IPS-18a (cell line): ENCODE data around the gene SSBP2.
"Not testable (repeated sequence)": the region's sequence is repeated elsewhere in the genome, so short reads cannot be mapped to it uniquely, and the experiment has no call there.

ENCODE experiments used
- H3K27ac ChIP-seq: one replicate; pipeline ENCODE4 v1.5.1; 2013; ENCODE audit warnings: low read length
- H3K27me3 ChIP-seq: one replicate; pipeline ENCODE4 v1.6.1; 2013; ENCODE audit warnings: mild to moderate bottlenecking, low read length; ENCODE audit not compliant: control insufficient read depth, insufficient read depth
- H3K36me3 ChIP-seq: one replicate; pipeline ENCODE4 v1.6.1; 2013; ENCODE audit warnings: low read depth, low read length; ENCODE audit not compliant: control insufficient read depth
- H3K4me1 ChIP-seq: one replicate; pipeline ENCODE4 v1.6.1; 2013; ENCODE audit warnings: low read depth, low read length; ENCODE audit not compliant: control insufficient read depth
- H3K4me3 ChIP-seq: one replicate; pipeline ENCODE4 v1.5.1; 2013; ENCODE audit warnings: low read length
- H3K9ac ChIP-seq: one replicate; pipeline ENCODE4 v1.6.1; 2013; ENCODE audit warnings: mild to moderate bottlenecking, low read length, moderate library complexity
- H3K9me3 ChIP-seq: one replicate; pipeline ENCODE4 v1.6.1; 2013; ENCODE audit warnings: low read depth, low read length; ENCODE audit not compliant: control insufficient read depth

SSBP2 gene

DNA sequence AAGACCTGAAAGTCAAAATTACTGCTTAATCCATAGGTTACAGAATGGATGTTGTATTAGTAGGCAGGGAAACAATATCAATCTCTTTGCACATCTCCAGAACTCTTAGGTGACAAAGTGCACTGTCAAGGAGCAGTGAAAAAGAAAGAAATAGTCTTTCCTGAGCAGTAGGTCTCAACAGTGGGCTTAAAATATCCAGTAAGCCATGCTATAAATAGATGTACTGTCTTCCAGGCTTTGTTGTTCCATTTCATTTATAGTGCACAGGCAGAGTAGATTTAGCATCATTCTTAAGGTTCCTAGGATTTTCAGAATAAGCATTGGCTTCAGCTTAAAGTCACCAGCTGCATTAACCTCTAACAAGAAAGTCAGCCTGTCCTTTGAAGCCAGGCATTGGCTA, 50.7 kb downstream of the SSBP2 start:
- Histone ChIP-seq H3K9ac (no peak overlapping the region), H3K27me3 (no peaks in the 10 kb centered on the region), H3K9me3 (no peaks in the 10 kb centered on the region), H3K4me3 (no peak overlapping the region), H3K36me3 (no peaks in the 10 kb centered on the region), H3K27ac (no peak overlapping the region), H3K4me1 (peaks cover 5% of the 10 kb centered on the region)

DNA sequence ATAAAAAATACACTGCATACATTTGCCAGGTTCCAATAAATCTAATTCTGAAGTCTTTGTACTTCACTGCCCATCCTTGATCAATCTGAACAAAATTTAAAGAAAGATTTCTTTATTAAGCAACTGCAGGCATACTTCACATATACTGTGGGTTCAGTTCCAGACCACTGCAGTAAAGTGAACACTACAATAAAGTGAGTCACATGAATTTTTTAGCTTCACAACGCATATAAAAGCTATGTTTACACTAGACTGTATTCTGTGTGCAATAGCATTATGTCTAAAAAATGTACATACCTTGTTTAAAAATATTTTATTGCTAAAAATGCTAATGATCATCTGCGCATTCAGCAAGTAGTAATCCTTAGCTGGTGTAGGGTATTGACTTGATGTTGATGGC, 52.1 kb downstream of the SSBP2 start:
- H3K9me3 ChIP-seq: no peaks in the 10 kb centered on the region
- H3K27ac ChIP-seq: no peak overlapping the region
- H3K36me3 ChIP-seq: no peaks in the 10 kb centered on the region
- no peak overlapping the region for H3K4me3 ChIP-seq
- H3K9ac ChIP-seq: no peak overlapping the region
- H3K4me1 ChIP-seq: peaks cover 5% of the 10 kb centered on the region
- no peaks in the 10 kb centered on the region for H3K27me3 ChIP-seq

DNA sequence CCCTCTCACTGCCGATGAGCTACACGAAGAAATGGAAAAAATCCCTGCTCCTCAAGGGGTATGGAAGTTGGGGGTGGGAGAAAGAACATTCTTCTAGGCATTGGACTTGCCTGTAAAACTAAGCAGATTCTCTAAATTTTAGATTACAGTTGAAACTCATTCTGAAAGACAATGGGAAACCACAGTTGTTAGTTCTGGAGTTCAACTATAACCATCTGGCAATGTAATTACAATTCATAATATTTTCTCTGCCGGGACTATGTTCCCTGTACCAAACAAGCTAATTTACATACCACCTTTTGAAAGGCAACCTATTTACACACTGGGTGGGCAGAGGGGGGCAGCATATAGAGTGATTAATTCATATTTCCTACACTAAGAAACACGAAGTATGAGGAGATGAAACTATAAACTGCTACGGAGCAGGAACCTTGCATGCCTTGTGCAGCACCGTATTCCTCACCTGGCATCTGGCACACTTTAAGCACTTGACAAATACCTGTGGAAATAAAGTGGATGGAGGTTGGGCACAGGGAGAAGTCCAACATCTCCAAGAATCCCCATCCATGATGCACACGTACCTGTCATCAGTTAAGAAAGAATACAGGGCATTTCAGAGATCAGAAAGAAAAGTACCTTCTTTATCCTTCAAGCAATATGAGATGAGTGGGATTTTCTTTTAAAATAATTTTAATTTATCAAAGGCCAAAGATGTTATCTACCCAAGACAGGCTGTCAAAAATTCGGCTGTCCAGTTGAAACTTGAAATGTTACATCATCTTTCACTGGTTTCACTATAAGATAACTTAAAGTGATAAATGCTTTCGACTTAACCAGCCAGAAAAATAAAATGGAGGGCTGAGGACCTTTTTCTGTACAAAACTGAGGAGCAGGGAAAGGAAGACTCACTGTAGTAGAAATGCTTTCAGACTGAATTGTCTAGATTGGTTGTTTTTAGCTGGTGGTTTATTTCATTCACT, 54.2 kb downstream of the SSBP2 start:
- peaks cover 5% of the 10 kb centered on the region for H3K4me1 ChIP-seq
- H3K27ac ChIP-seq: no peak overlapping the region
- no peaks in the 10 kb centered on the region for H3K27me3 ChIP-seq
- H3K36me3 ChIP-seq: no peaks in the 10 kb centered on the region
- H3K9ac ChIP-seq: no peak overlapping the region
- no peak overlapping the region for H3K4me3 ChIP-seq
- no peaks in the 10 kb centered on the region for H3K9me3 ChIP-seq

DNA sequence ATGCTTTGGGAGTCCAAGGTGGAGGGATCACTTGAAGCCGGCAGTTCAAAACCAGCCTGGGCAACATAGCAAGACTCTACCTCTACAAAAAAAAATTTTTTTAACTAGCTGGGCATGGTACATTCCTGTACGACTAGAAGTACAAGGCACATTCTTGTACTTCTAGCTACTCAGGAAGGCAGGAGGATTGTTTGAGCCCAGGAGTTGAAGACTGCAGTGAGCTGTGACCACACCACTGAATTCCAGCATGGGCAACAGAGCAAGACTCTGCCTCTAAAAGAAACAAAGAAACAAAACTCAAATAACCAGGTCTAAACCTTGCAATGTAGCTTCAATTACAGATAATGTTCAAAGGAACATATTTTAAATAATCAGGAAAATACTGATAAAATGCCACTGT, 56.2 kb downstream of the SSBP2 start:
- H3K36me3 ChIP-seq: no peaks in the 10 kb centered on the region
- H3K27ac ChIP-seq: no peak overlapping the region
- no peak overlapping the region for H3K9ac ChIP-seq
- H3K27me3 ChIP-seq: no peaks in the 10 kb centered on the region
- no peak overlapping the region for H3K4me3 ChIP-seq
- no peaks in the 10 kb centered on the region for H3K9me3 ChIP-seq
- H3K4me1 ChIP-seq: peaks cover 5% of the 10 kb centered on the region

DNA sequence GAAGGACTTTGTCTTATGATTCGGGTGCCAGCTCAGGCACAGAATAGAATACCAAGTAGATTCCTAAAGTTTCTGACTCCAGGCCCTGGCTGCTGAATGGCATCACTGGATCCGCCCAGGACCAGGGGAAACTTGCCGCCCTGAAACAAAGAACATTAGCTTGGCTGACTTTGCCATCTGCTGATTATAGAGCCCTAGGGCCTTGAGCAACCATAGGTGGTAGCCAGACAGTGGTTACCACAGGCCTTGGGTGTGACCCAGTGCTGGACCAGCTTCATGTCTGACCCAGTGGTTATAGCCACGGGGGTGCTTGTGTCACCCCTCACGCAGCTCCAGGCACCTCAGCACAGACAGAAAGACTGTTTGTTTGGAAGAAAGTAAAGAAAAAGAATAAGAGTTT, 62.7 kb downstream of the SSBP2 start:
- H3K9ac ChIP-seq: no peak overlapping the region
- H3K4me3 ChIP-seq: no peak overlapping the region
- H3K9me3 ChIP-seq: no peaks in the 10 kb centered on the region
- no peaks in the 10 kb centered on the region for H3K36me3 ChIP-seq
- no peak overlapping the region for H3K27ac ChIP-seq
- no peaks in the 10 kb centered on the region for H3K4me1 ChIP-seq
- no peaks in the 10 kb centered on the region for H3K27me3 ChIP-seq

DNA sequence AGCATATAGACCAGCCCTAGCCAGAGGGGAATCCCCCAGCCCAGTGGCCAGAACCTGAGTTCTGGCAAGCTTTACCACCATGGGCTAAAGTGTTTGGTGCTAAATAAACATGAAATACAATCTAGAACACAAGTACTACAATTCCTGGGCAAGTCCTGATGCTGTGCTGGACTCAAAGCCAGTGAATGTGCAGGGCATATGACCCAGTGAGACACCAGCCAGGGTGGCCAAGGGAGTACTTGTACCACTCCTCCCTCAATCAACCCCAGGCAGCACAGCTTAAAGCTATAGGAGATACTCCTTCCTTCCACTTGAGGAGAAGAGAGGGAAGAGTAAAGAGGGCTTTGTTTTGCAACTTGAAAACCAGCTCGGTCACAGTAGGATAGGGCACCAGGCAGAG, 63.6 kb downstream of the SSBP2 start:
- Histone ChIP-seq H3K27ac (no peak overlapping the region), H3K27me3 (no peaks in the 10 kb centered on the region), H3K9ac (no peak overlapping the region), H3K36me3 (no peaks in the 10 kb centered on the region), H3K4me3 (no peak overlapping the region), H3K4me1 (no peaks in the 10 kb centered on the region), H3K9me3 (no peaks in the 10 kb centered on the region)

DNA sequence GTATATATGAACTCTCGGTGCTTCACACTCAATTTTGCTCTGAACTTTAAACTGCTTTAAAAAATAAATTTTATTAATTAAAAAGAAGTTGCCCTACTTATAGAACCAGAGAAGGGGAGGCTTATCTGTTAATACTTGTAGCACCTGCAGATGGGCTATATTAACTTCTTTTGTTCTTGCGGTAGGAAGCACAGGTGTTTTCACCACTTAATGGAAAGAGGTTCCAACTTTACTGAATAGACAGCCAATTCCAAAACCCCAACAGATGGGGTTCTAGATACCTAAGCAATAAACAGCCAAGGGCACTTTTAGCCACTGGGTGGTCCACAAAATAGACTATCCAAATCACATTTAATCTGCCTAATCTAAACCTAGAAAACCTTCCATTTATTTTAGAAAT, 65.4 kb downstream of the SSBP2 start:
- Histone ChIP-seq H3K27ac (no peak overlapping the region), H3K9me3 (no peaks in the 10 kb centered on the region), H3K36me3 (no peaks in the 10 kb centered on the region), H3K9ac (no peak overlapping the region), H3K4me3 (no peak overlapping the region), H3K4me1 (no peaks in the 10 kb centered on the region), H3K27me3 (no peaks in the 10 kb centered on the region)

DNA sequence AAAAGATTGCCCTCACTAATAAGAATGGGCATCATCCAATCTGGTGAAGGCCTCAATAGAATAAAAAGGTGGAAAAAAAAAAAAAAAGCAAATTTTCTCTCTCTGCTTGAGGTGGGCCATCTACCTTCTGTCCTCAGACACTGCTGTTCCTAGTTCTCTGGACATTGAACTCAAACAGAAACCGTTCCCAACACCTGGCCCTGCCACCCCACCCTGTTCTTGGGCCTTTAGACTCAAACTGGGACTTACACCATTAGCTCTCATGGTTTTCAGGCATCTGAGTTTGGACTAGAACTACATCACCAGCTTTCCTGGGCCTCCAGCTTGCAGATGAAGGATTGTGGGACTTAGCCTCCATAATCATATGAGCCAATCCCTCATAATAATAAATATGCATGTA, 71.0 kb downstream of the SSBP2 start:
- no peaks in the 10 kb centered on the region for H3K4me1 ChIP-seq
- no peak overlapping the region for H3K27ac ChIP-seq
- no peaks in the 10 kb centered on the region for H3K27me3 ChIP-seq
- H3K4me3 ChIP-seq: no peak overlapping the region
- no peak overlapping the region for H3K9ac ChIP-seq
- no peaks in the 10 kb centered on the region for H3K36me3 ChIP-seq
- no peaks in the 10 kb centered on the region for H3K9me3 ChIP-seq

DNA sequence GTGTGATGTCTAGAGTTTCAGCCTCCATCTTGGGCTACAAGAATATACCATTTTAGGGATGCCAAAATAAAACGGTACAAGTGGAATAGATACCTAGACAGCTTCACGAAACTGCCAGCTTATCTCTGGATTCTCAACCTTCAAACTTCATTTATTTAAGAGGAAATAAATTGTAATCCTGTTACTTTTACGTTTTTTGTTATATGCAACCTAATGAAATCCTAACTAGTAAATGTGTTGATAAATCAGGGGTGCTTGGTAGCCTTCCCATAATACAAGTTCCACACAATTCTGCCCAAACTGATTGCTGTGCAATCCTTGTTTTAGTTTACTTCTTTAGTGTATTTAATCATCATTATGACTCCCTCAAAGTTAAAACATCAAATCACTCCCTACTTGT, 75.5 kb downstream of the SSBP2 start:
- Histone ChIP-seq H3K9ac (no peak overlapping the region), H3K9me3 (no peaks in the 10 kb centered on the region), H3K27me3 (no peaks in the 10 kb centered on the region), H3K4me1 (no peaks in the 10 kb centered on the region), H3K27ac (no peak overlapping the region), H3K36me3 (no peaks in the 10 kb centered on the region), H3K4me3 (no peak overlapping the region)

DNA sequence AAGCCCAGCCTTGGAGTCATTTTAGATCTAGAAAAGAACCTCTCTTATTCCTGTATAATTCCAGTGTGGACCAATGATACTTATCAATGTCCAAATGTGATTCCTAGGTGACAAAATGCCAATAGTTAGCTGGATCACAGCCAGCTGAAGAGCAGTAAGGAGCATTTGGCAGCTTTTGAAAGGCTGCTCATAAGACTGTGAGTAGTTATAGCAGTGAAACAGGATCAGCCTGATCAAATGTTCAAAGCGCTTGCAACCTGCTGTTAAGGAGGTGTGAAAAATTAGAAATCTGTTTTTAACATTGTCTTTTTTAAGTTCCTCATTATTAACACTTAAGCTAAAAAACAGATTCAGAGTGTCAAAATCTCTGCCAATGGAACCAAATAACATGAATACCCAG, 85.1 kb downstream of the SSBP2 start:
- Histone ChIP-seq H3K36me3 (no peaks in the 10 kb centered on the region), H3K27me3 (no peaks in the 10 kb centered on the region)

DNA sequence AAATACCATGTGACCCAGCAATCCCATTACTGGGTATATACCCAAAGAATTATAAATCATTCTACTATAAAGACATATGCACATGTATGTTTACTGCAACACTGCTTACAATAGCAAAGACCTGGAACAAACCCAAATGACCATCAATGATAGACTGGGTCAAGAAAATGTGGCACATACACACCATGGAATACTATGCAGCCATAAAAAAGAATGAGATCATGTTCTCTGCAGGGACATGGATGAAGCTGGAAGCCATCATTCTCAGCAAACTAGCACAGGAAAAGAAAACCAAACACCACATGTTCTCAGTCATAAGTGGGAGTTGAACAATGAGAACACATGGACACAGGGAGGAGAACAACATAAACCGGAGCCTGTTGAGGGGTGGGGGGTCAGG, 90.3 kb downstream of the SSBP2 start:
- H3K4me1 ChIP-seq, H3K27ac ChIP-seq, H3K9ac ChIP-seq, H3K4me3 ChIP-seq, H3K36me3 ChIP-seq, H3K9me3 ChIP-seq, H3K27me3 ChIP-seq: not testable (repeated sequence)

More for the DNA sequence above, 85.1 kb downstream of the SSBP2 start:
- H3K9ac ChIP-seq: no peak overlapping the region
- H3K27ac ChIP-seq: no peak overlapping the region
- H3K4me3 ChIP-seq: no peak overlapping the region
- H3K4me1 ChIP-seq: no peaks in the 10 kb centered on the region
- H3K9me3 ChIP-seq: no peaks in the 10 kb centered on the region

DNA sequence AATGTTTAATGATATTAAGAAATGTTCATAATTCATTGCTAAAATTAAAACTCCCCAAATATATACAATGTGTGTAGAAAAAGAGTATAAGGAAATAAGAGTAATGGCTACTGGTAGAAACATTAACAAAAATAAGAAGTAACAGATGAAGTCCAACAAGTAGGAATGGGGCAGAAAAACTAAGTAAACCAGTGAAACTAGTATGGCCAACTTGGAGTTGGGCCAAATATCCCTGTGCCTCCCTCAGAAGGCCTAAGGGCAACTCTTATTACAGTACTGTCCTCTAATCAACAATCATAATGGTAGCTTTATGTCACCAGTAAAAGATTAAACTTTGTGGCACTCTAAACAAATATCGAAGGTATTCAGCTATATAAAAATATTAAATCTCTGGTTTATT, 93.5 kb downstream of the SSBP2 start:
- H3K27me3 ChIP-seq: no peaks in the 10 kb centered on the region
- no peaks in the 10 kb centered on the region for H3K36me3 ChIP-seq
- no peaks in the 10 kb centered on the region for H3K4me1 ChIP-seq
- H3K9ac ChIP-seq: no peak overlapping the region
- no peak overlapping the region for H3K4me3 ChIP-seq
- no peak overlapping the region for H3K27ac ChIP-seq
- H3K9me3 ChIP-seq: no peaks in the 10 kb centered on the region
